Endothelial cell of umbilical vein (primary cell): ENCODE data around the gene HAGH. TPM values are rescaled to one million over a fixed set of nuclear protein-coding genes. Genes with fewer than 3 reads are reported as not detected.
A peak's percentile ranks its signal among the peaks of the same experiment; 100 is the strongest.

Experiments used
- BruUV-seq: library from RNA; stranded (reverse); fragments of 400-500 nt; replicated peaks from 2 replicates; lab custom pipeline; 2021; lab: Mats Ljungman, UMichigan
- CTCF ChIA-PET: fragments of 300-600, 350-600 bp; sonication (Branson Sonifier 250); formaldehyde crosslinking; loops from one replicate; lab custom pipeline; 2021; ENCODE audit warnings: antibody characterized with exemption, inconsistent platforms; lab: Charles Lee
- POLR2A ChIA-PET: fragments of 300-600, 350-600 bp; sonication (Branson Sonifier 250); formaldehyde crosslinking; loops from one replicate; lab custom pipeline; 2021; ENCODE audit warnings: antibody characterized with exemption, inconsistent platforms; lab: Charles Lee
- DNase-seq: peaks from one replicate; pipeline ENCODE4 v3.0.0-alpha.2; 2011; ENCODE audit warnings: low read depth, low spot score
- FAIRE-seq: peaks from 2 replicates; lab custom pipeline; 2011; peaks lifted over from hg19 to GRCh38; lab: Jason Lieb, UNC
- H2AFZ ChIP-seq: 2 replicates; pipeline ENCODE4 v1.6.0; 2012; ENCODE audit warnings: low read depth, low read length, control low read depth, inconsistent platforms
- H3K27ac ChIP-seq: 2 replicates; pipeline ENCODE4 v1.5.1; 2011; ENCODE audit warnings: low read depth, mild to moderate bottlenecking, control low read depth, low read length, moderate library complexity; ENCODE audit not compliant: insufficient read depth
- H3K27me3 ChIP-seq, 2 experiments: 2 replicates each; pipeline versions ENCODE4 v1.6.0 to v1.6.1; 2011; ENCODE audit warnings: low read length in 2 of 2, mixed read lengths in 1 of 2; ENCODE audit not compliant: control insufficient read depth in 2 of 2, insufficient read depth in 2 of 2
- H3K36me3 ChIP-seq, 2 experiments: 2 replicates in 1 of 2; 3 replicates in 1 of 2; pipeline ENCODE4 v1.5.1; 2011; ENCODE audit warnings: low read length in 2 of 2, mild to moderate bottlenecking in 1 of 2, moderate library complexity in 1 of 2; ENCODE audit not compliant: control insufficient read depth in 2 of 2, insufficient read depth in 2 of 2; ENCODE audit errors: extremely low read depth in 1 of 2
- H3K4me1 ChIP-seq: 3 replicates; pipeline ENCODE4 v1.5.1; 2011; ENCODE audit warnings: mild to moderate bottlenecking, low read length; ENCODE audit not compliant: control insufficient read depth, insufficient read depth; ENCODE audit errors: extremely low read depth
- H3K4me2 ChIP-seq: 2 replicates; pipeline ENCODE4 v1.6.1; 2011; ENCODE audit warnings: low read length, control low read depth, mixed read lengths; ENCODE audit not compliant: insufficient read depth
- H3K4me3 ChIP-seq, 3 experiments: fragments of 200-600 bp in 1 of 3; sonication (generic), shearing (Covaris generic) in 1 of 3; replicated peaks in 1 of 3; 2 replicates each; pipeline ENCODE4 v1.5.1; 2011 to 2016; ENCODE audit warnings: control low read depth in 3 of 3, low read length in 3 of 3, mild to moderate bottlenecking in 2 of 3, inconsistent platforms in 1 of 3, low read depth in 1 of 3, moderate library complexity in 1 of 3; ENCODE audit not compliant: insufficient read depth in 1 of 3
- H3K79me2 ChIP-seq: 2 replicates; pipeline ENCODE4 v1.6.0; 2012; ENCODE audit warnings: low read length, inconsistent platforms; ENCODE audit not compliant: control insufficient read depth, insufficient read depth
- H3K9ac ChIP-seq: replicated peaks from 2 replicates; pipeline ENCODE3; 2011; ENCODE audit warnings: low read length, control low read depth; ENCODE audit not compliant: insufficient read depth; ENCODE audit errors: extremely low read depth
- H3K9me1 ChIP-seq: replicated peaks from 3 replicates; pipeline ENCODE4 v1.6.0; 2011; ENCODE audit warnings: mild to moderate bottlenecking, low read length; ENCODE audit not compliant: control insufficient read depth, insufficient read depth; ENCODE audit errors: extremely low read depth
- H3K9me3 ChIP-seq: replicated peaks from 2 replicates; pipeline ENCODE4 v1.5.1; 2012; ENCODE audit warnings: low read length, inconsistent platforms; ENCODE audit not compliant: control insufficient read depth, insufficient read depth
- H4K20me1 ChIP-seq: replicated peaks from 2 replicates; pipeline ENCODE3; 2011; ENCODE audit warnings: mild to moderate bottlenecking, low read length; ENCODE audit not compliant: control insufficient read depth, insufficient read depth; ENCODE audit errors: extremely low read depth
- FOS ChIP-seq: IDR thresholded peaks from 2 replicates; pipeline ENCODE4 v1.6.1; 2011; ENCODE audit warnings: mild to moderate bottlenecking, low read length, moderate library complexity, borderline replicate concordance; ENCODE audit not compliant: insufficient read depth
- MYC ChIP-seq: IDR thresholded peaks from one replicate; pipeline ENCODE4 v1.6.1; 2011; ENCODE audit warnings: mild to moderate bottlenecking, low read depth, low read length
- dilution Hi-C: fragments of 300-500 bp; cut with MboI; formaldehyde crosslinking; loops from one replicate; pipeline ENCODE4 v1.15.0; 2019; ENCODE audit warnings: low sequenced_read_pairs; ENCODE audit not compliant: extremely low pct_ligation_motif_present
- intact Hi-C: fragments of 100-400 bp; cut with micrococcal nuclease; formaldehyde crosslinking; loops from one replicate; pipeline ENCODE4 v1.10.0; 2022
- polyA plus RNA-seq, 4 experiments: library from polyadenylated mRNA; depleted of rRNA in 3 of 4; stranded (reverse) in 3 of 4; unstranded in 1 of 4; fragments of >200 nt; gene quantifications; 2 replicates each; pipeline versions ENCODE4 v1.2.1 to v1.2.3, GENCODE V29; 2011 to 2012; ENCODE audit warnings: missing spikeins in 1 of 4
- total RNA-seq: library from RNA; stranded (reverse); gene quantifications from 2 replicates; pipeline ENCODE4 v1.2.3, GENCODE V29; 2021
- TF ChIP-seq, protein P1 (sequence below), 2 donors: IDR thresholded peaks; 1 replicate in 1 of 2; 2 replicates in 1 of 2; pipeline ENCODE4 v1.5.1; 2011; ENCODE audit warnings: low read length in 2 of 2, mild to moderate bottlenecking in 2 of 2, moderate library complexity in 2 of 2, control low read depth in 1 of 2, inconsistent platforms in 1 of 2, low read depth in 1 of 2; ENCODE audit not compliant: insufficient read depth in 1 of 2; ENCODE audit errors: extremely low read depth in 1 of 2
- TF ChIP-seq, protein P2 (sequence below): IDR thresholded peaks from 2 replicates; pipeline ENCODE4 v1.6.1; 2011; ENCODE audit not compliant: insufficient read depth, insufficient read length

HAGH gene
- total and polyA plus RNA-seq, 2 donors (not counting 3 experiments of a cell fraction or from before 2014, with no cell fraction given) = 54.3 to 84.2 TPM

DNA sequence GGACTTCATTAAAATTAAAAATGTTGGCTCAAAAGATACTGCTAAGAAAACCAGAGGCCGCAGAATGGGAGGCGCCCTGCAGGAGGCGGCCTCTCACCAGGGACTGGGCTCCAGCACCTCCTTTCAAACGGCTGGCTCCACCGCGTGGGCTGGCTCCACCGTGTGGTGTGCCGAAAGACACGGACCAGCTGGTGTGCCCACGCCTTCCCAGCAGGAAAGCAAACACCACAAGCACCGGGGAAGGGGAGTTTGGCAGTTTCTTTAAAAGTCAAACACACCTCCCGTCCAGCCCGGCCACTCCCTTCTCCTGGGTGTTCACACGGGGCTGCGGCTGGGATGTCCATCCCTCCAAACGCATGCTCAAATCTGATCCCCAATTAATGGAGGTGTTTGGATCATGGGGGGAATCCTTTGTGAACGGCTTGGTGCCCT is 13.9 kb downstream of the HAGH start:
- CTCF ChIA-PET = interaction anchor here (1.0 to 2.0 kb wide), 2 partner anchors 12 kb away, joined by 3 to 6 read pairs; no protein-coding TSS in a partner anchor
- peaks cover 0 to 37% of the 10 kb centered on the region in 2 experiments for H3K36me3 ChIP-seq
- H4K20me1 ChIP-seq = no peaks in the 10 kb centered on the region
- no TSS peak for BruUV-seq
- intact Hi-C loops = no loop called here
- DNase-seq = peak; percentile 39
- H3K4me1 ChIP-seq = no peaks in the 10 kb centered on the region
- POLR2A ChIA-PET = no interaction called here
- dilution Hi-C loops = no loop called here
- H2AFZ ChIP-seq = no peak overlapping the region
- no peaks in the 10 kb centered on the region for H3K79me2 ChIP-seq
- no peaks in the 10 kb centered on the region for H3K27me3 ChIP-seq
- no peaks in the 10 kb centered on the region for H3K9me3 ChIP-seq
- no peak overlapping the region for H3K27ac ChIP-seq
- H3K9me1 ChIP-seq = no peaks in the 10 kb centered on the region
- TF ChIP-seq, protein P1, sequence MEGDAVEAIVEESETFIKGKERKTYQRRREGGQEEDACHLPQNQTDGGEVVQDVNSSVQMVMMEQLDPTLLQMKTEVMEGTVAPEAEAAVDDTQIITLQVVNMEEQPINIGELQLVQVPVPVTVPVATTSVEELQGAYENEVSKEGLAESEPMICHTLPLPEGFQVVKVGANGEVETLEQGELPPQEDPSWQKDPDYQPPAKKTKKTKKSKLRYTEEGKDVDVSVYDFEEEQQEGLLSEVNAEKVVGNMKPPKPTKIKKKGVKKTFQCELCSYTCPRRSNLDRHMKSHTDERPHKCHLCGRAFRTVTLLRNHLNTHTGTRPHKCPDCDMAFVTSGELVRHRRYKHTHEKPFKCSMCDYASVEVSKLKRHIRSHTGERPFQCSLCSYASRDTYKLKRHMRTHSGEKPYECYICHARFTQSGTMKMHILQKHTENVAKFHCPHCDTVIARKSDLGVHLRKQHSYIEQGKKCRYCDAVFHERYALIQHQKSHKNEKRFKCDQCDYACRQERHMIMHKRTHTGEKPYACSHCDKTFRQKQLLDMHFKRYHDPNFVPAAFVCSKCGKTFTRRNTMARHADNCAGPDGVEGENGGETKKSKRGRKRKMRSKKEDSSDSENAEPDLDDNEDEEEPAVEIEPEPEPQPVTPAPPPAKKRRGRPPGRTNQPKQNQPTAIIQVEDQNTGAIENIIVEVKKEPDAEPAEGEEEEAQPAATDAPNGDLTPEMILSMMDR (IDR thresholded peaks at IDR 0.05; ENCODE audit: extremely low read depth in 1 of 2, insufficient read depth in 1 of 2, low read depth in 1 of 2, low read length in 2 of 2) = peak; percentile 51 to 53
- TF ChIP-seq, protein P2, sequence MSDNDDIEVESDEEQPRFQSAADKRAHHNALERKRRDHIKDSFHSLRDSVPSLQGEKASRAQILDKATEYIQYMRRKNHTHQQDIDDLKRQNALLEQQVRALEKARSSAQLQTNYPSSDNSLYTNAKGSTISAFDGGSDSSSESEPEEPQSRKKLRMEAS = no peak
- TF ChIP-seq MYC = no peak
- H3K4me3 ChIP-seq = no peak overlapping the region
- H3K4me2 ChIP-seq = no peak overlapping the region
- H3K9ac ChIP-seq = no peak overlapping the region
- FAIRE-seq = no peak

DNA sequence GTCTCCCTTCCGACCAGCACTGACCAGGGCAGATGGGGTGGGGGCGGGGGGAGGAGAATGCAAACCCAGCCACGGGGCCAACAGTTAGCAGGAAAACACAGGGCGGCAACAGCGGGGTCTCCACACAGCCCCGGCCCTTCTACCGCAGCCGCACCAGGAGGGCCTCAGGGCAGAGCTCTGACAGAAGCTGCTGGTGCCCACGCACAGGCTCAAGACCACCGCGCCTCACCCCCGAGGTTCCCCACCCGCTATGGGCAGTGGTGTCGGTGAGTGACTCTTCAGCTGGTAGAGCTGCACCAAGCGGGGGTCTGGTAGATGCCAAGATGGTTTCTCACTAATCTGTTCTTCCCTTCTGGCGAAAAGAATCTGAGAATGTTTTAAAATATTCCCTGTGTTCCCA is 16.1 kb downstream of the HAGH start:
- ChIA-PET POLR2A (no interaction called here), CTCF (no interaction called here)
- no peak for TF ChIP-seq FOS
- FAIRE-seq (no peak), DNase-seq (no peak)
- H3K9me3 ChIP-seq = no peaks in the 10 kb centered on the region
- no peak overlapping the region for H3K27ac ChIP-seq
- no peaks in the 10 kb centered on the region for H3K79me2 ChIP-seq
- no peaks in the 10 kb centered on the region for H3K4me1 ChIP-seq
- H3K36me3 ChIP-seq = peaks cover 0 to 26% of the 10 kb centered on the region in 2 experiments
- no peak overlapping the region for H2AFZ ChIP-seq
- H3K9ac ChIP-seq = no peak overlapping the region
- intact Hi-C loops = no loop called here
- dilution Hi-C loops = no loop called here
- no peak overlapping the region for H3K4me3 ChIP-seq
- no TSS peak for BruUV-seq
- no peak overlapping the region for H3K4me2 ChIP-seq
- H4K20me1 ChIP-seq = no peaks in the 10 kb centered on the region
- H3K27me3 ChIP-seq = no peaks in the 10 kb centered on the region
- no peaks in the 10 kb centered on the region for H3K9me1 ChIP-seq
